Activated CD4-positive, alpha-beta T cell treated with anti-CD3 and anti-CD28 coated beads for 48 hours (primary cell): Measurements from ENCODE around the gene AMBRA1.

Source experiments
- DNase-seq: peaks from one replicate; pipeline ENCODE4 v3.0.0-alpha.2; 2020

AMBRA1 gene

DNA sequence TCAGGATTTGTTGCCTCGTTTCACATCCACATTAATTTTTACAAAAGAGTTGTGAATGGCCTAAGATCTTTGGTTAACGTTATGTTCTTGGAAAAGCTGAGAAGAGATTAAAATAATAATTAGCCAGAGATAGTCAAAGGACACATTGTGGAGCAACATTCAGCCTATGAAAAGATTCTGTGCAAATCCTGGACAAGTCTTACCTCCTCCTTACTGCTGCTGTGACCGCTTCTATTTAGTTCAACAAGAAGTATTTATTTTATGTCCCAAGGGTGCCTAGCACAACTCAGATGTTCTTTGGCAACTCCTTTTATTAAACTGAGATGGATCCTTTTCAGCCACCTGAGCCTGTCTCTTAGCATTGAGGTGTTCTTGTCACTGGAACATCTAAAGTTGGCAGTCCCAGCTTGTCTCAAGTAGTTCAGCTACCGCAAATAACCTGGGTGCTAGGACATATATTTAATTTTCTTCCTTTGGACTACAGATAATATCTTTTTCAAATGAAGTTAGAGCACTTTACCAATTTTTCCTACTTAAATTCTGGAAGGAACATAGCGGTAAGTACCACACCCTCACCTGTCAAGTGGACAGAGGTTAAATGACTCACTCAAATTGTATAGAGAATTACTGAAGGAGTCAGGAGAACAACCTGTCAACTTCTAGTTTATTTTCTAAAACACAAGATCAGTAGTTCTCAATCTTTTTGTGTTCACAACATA, 121.7 kb downstream of the AMBRA1 start:
- no peak for DNase-seq

DNA sequence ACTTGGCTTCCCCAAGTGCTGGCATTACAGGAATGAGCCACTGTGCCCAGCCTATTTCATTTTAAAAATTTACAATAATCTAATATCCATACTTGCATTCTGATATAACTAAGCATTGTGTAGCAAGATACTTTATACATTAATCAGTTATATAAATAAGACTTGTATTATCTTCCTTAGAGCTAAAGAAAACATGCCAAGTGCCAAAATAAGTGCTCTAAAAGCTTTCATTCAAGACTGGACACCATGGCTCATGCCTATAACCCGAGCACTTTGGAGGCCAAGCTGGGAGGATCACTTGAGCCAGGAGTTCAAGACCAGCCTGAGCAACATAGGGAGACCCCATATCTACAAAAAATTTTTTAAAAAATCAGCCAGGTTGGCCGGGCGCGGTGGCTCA, 123.9 kb downstream of the AMBRA1 start:
- DNase-seq: no peak

DNA sequence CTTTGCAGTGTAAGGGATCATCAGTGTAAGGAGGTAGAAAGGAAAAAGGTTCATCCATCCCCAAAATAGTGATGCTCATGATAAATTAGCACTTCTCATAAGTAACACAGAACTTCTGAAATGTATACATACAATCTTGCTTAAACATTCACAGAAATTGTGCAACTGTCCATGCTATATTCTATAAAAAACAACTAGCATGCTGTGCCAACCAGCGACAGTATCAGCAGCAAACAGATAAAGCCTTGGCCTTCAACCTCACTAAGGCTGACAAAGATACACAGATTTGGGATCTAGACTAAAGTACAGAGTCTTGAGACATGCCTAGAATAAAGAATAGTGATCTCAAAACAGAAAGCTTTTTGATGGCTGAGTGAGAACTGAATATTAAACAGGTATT, 128.1 kb downstream of the AMBRA1 start:
- DNase-seq: no peak

DNA sequence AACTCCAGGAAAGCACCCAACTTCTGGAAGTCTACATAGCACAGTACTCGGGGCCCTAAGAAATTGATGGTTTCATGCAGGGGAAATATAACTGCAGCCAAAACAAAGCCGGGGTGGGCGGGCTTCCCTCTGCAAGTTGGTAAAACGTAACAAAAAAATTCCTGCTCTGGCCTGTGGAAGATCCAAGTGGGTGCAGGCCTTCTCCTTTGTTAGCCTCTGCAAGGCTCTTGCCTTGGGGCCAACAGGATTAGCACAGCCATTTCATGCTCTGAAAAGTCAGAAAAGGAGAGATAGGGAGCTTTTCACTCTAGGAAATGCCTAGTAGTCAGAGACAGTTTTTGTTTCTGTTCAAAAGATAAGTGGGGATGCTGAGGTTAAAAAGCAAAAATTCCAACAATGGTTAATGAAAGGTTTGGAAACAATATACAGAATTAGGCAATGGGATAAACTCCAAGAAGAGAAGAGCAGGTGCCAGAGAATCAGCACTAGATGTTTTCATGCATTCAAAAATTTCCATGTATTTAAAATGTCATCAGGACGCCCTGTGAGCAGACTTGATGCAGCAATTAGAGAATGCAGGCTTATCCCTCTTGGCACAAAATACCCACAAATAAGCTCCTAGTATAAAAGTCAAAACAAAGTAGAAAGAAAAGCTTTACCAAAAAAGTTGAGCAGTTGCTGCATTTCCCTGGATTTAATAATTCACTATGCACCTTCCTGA, 130.0 kb downstream of the AMBRA1 start:
- no peak for DNase-seq

DNA sequence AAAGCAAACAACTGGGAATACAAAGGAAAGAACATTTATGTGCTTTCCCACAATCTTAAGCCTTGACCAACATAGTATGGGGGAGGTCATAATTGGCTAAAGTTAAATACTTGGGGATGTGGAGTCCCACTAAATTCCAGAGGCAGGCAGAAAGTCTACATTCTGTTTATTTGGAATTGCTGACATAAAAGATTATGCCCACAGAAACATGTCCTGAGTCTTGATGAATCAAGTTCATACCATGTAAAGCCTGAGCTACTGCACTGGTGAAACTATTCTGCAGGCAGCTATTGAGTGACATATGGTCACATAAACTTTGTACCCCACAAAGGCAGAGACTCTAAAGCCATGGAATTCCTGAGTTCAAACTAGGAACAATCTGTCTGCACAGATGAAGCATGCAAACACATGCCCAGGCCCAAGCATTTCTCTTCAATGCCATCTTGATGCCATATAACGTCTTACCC, 132.3 kb downstream of the AMBRA1 start:
- no peak for DNase-seq

DNA sequence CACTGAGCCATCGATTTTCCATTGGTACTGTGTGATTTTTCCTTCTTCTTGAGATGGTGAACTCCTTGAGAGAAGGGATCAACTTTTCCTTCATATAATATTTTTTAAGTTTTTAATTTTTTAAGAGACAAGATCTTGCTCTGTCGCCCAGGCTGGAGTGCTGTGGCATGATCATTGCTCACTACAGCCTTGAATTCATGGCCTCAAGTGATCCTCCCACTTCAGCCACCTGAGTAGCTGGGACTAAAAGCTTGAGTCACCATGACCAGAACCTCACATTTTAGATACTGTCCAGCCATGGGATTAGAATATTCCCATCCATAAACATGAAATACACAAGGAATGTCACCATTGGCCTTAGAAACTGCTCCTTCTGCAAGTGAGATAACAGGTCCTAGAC, 135.3 kb downstream of the AMBRA1 start:
- DNase-seq: no peak

DNA sequence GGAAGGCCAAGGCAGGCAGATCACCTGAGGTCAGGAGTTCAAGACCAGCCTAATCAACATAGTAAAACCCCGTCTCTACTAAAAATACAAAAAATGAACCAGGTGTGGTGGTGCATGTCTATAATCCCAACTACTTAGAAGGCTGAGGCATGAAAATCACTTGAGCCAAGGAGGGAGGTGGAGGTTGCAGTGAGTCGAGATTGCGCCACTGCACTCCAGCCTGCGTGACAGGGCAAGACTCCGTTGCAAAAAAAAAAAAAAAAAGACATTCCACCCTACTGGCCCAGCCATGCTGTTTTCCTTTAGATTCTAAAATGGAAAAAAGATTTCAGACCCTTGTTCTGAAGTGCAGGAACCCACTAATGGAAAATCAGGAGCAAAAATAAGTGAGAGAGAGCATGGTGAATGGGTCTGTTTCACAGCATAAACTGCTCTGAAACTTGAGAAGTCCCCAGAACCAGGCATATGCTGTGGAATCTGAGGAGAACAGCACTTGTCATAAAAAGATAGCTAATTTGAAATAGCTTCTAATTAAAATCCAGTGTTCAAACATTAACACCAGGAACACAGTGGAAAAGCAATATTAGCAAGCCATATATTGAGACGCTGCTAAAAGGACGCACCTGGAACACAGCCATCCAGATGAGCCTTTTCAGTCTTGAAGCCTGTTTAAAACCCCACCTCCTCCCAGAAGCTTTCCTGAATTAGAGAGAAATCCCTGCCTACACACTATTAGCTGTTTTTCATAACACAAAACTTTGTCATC, 136.0 kb downstream of the AMBRA1 start:
- DNase-seq: no peak

DNA sequence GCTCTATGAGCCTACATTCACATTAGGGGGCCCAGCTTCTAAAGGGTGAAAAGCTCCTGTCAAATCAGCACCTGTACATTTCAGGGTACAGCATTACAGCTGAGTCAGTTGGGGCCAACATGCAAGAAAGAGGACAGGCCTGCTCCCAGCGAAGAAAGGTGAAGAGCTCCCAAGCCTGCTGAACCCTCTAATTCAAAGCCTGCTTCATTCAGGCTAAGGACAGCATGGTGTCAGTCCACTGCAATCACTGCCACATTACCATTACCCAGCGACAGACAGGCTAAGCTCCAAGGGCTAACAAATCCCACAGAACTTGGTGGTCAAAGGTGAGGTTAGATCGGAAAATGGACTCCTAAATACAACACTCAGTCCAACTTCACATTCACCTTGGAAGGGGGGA, 136.8 kb downstream of the AMBRA1 start:
- no peak for DNase-seq

DNA sequence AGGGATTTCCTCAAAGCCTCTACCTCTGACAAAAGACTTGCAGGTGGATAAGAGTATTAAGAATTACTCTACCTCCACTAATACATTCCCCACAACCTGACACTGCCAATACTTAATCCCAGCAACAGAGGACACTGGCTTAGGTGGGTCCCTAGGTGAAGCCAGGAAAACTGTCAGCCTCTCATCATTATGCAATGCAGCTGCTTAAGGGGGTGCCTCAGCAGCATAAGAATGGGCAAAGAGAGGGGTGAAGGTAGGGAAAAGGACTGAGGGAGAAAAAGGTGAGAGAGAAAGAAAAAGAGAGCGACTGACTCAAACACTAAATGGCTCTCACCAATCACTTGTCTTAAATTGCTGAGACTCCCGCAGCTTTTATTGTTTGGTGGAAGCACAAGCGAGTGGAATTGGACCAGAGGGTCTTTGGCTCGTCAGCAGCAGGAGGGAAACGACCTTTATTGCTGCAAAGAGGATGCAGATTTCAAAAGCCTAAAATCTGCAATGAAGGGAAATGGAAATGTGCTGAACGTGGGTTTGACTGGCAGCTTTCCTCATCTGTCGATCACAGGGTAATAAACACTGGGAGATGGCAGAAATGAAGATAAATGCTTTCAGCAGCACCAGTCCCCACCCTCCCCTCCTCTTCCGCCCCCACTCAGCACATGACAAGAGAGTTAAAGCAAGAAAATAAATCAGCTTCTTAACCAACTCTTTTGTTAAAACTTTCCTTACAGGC, 137.4 kb downstream of the AMBRA1 start:
- no peak for DNase-seq

DNA sequence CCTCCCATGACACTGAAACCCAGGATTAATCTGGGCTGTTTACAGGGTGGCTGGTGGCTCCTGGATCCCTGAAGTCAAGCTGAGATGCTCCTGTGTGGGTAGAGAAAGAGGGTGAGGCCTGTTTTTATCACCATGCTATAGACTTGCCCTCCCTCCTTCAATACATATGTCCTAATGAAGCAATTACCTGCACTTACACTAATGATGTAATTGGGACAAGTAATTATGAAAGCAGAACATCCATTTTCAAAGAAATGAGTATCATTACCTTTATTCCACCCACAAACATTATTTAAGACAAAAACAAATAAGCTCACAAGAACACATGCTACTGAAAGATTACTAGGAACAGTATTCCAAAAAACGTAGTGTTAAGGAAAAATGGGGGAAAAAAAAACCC, 138.0 kb downstream of the AMBRA1 start:
- no peak for DNase-seq

DNA sequence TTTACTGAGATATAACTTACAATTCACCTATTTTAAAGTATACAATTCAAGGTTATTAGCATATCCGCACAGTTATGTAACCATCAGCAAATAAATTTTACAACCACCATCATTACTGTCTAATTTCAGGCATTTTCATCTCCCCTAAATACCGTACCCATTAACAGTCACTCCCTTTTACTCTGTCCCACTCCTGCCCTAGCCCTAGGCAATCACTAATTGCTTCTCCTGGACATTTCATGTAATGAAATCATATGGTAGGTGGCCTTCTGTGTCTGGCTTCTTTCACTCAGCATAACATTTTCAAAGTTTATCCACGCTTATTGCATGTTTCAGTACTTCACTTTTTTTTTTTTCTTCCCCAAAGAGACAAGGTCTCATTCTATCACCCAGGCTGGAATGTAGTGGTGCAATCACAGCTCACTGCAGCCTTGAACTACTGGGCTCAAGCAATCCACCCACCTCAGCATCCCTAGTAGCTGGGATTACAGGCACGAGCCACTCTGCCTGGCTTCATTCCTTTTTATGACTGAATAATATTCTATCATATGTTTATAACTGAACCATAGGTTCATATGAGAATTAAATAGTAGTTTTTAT, 140.8 kb downstream of the AMBRA1 start:
- DNase-seq: no peak

DNA sequence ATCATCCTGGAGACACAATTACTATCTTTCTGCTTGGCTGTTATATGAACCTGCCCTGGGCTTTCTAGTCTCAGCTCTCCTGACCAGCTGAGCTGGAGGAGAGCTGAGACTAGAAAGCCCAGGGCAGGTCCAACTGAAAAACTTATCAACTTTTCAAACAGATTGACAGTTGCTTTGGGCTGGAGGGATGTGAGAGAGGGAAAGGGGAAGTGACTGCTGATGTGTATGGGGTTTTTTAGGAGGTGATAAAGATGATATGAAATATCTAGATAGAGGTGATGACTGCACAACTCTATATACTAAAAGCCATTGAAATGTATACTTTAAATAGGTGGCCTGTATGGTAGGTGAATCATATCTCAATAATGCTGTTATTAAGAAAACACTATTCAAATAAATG, 142.1 kb downstream of the AMBRA1 start:
- DNase-seq: no peak

DNA sequence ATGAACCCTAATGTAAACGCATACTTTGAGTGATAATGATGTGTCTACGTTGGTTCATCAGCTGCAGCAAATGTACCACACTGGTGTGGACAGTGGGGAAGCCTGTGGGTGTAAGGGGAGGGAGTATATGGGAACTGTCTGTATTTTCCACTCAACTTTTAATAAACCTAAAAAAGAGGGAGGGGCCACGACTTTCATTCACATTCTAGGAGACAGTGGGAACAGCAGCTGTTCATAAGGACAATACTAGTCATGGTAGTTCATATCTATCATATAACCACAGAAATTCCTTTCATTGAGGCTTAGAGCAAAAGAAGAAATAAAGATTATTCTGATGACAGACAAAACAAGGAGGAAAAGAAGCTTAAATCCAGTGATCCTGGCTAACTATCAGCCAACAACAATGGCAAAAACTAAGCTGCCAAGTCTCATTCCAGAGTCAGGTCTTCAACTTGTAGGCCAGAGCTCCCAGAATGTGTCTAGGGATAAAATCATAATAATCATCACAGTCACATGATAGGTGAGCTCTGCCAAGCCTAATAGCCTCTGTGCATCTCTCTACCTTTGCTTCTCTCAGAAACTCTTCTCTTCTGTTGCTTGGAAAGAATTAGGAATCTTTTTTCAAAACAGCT, 142.9 kb downstream of the AMBRA1 start:
- no peak for DNase-seq

DNA sequence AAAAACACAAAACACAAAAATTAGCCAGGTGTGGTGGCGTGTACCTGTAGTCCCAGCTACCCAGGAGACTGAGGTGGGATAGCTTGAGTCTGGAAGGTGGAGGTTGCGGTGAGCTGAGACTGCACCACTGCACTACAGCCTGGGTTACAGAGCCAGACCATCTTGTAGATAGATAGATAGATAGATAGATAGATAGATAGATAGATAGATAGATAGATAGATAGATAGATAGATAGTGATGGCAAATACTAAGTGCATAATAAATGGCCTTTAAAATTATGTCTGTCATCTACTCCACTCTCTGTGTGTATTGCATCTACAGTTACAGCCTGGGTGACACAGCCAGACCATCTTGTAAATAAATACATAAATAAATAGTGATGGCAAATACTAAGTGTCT, 146.3 kb downstream of the AMBRA1 start:
- DNase-seq: no peak

DNA sequence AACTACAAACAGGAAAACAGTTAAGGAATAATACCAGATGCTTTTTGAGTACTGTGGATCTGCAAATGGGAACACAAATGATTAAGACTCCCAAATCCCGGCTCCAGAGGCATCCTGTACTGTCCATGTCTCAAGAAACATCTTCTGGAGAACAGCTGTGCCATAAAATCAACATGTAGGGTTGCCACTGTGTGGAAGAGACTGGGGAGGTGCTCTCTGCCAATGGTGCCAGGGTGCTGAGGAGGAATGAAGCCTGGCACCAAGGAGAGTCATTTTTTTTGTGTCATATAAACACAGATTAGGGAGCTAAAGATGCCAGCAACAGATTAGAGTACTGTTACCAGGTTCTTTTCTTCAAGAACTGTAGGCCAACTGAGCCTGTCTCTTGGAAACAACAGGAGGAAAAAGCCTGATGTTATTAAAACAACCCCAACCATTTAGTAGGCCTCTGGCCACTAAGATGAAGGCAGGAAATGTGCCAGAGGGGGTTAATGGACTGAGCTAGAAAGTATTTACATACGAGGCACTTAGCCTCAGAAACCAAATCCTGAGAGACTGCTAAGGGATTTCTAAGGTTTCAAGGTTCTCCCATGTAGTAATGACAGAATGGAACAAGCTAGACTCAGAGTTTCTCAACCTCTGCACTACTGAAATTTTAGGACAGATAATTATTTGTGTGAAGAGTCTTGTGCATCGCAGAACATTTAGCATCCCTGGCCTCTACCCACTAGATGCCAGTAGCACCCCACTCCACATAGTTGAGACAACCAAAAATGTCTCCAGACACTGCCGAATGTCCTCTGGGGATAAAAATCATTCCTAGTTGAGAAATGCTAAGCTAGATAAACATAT, 147.7 kb downstream of the AMBRA1 start:
- DNase-seq: no peak

DNA sequence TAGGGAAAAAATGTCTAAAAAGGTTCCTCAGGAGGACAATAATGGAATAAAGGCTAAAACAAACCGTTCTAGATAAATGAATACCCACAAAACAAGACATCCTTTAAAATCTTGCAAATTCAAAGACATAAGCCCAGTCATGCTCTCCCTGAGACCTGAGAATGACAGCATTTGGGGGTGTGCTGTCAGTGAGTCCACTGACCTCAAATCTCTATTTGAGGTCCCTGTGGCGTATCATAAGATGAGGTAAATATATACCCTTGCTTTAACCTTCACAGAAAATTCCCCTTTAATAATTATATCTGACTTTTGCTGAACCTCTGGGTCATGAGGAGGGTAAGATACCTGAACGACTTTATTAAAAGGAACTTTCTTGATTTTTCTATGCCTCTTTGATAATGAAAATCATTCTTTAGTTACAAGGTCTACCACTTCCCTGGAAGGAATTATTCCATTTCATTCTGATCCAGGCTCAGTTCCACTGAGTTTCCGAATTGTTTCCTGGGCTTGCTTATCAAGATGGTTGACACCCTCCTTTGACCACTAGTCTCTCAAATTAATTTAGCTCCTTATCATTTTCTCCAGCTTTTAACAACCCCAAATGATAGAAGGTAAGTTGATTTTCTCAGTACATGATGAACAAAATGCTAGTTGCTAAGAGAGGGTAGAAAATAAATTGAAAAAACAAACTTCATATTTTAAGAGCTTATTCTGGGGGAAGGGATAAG, 148.5 kb downstream of the AMBRA1 start:
- no peak for DNase-seq

DNA sequence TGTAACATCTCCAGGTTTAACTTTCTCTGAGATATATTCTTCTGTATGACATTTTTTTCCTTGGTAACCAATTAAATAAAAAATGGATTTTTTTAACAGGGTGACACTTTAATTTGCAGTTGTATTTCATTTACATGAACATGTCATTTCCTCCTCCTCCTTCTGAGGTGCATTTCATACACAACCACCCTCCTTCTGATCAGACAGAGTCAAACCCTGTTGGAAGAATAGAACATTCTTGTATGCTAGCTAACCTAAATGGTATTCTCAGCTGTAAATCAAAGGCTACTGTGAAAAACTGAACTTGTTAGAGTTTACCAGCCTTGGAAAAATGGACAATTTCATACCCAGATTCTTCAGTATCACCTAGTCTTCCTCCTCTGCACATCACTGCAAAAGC, 149.5 kb downstream of the AMBRA1 start:
- DNase-seq: no peak

DNA sequence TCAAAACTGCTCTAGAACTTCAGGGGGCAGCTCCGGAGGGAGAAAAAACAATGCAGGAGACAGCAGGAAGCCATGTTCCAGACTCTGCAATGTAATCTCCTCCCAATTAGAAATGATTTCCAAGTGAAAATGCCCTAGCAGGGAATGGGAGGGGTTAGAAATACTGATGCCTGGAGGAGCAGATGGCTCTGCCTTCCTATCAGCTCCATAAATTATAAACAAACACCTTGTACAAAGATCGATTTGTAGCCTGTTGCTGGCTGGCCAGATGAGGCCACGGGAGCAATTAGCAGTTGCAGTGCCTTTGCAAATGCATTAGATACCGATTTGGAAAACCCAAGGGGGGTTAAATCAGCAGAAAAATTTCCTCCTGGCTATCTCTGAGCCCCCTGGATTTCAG, 155.6 kb downstream of the AMBRA1 start:
- no peak for DNase-seq

DNA sequence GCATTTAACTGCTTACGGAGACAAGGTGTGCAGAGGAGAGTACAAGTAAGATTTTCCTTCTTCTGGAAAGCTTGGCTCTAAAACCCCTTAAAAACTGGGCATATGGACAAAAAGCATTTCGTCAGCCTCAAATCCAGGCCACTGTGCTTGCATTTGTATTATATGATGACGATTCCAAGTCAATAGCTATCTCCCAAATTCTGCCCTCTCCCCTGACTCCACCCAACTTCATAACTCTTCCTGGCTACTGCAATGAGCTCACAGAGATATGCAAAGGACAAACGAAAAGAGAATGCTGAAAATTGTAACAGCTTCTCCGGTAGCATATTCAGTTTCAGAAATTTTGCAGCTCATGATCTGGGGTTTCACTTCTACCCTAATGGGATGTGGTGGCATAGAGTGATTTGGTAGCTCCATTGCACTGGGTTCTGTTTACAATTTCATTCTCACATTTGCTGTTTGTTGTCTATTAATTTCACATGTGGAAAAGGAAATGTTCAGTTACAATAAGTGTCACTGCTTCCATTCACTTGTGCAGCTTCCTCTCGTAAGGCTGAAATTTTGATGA, 156.6 kb downstream of the AMBRA1 start:
- no peak for DNase-seq

DNA sequence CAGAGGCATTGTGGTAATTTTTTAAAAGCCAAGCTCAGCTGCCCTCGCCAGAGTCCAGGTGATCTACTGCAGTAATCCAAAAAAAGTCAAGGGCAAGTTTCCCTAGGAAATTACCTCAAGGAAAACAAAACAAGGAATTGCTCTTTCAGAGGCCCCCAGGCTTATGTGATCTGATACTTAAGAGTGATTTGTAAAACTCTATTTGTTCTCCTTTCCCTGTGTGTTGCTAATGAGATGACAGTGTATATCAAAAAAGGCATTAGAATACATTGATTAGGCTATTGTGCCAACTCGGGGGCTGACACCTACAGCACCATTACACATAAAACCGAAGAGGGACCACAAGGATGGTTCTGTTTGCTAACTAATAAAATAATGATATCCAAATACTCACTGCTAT, 157.7 kb downstream of the AMBRA1 start:
- no peak for DNase-seq
